Adrenal gland (tissue), 12 donors: ENCODE measurements around the gene CD160. TPM values are rescaled to one million over a fixed set of nuclear protein-coding genes. Genes with fewer than 3 reads are reported as not detected.

Experiments
- DNase-seq, 7 donors: peaks; one replicate each; pipeline ENCODE4 v3.0.0-alpha.2; 2019 to 2020
- H3K27ac ChIP-seq, 5 donors: fragments of 200-600 bp; sonication (generic) in 4 of 5; 1 replicate in 3 of 5; 2 replicates in 2 of 5; pipeline versions ENCODE4 v1.5.1 to v1.8.0; 2016 to 2020; ENCODE audit warnings: mild to moderate bottlenecking in 1 of 5
- H3K27me3 ChIP-seq: fragments of 200-600 bp; 2 replicates; pipeline ENCODE4 v1.8.0; 2021
- H3K36me3 ChIP-seq, 2 donors: fragments of 200-600 bp; replicated peaks in 1 of 2; 1 replicate in 1 of 2; 2 replicates in 1 of 2; pipeline versions ENCODE4 v1.5.1 to v1.8.0; 2018 to 2022
- H3K4me1 ChIP-seq, 2 donors: fragments of 200-600 bp; replicated peaks in 1 of 2; 1 replicate in 1 of 2; 2 replicates in 1 of 2; pipeline versions ENCODE4 v1.5.1 to v1.8.0; 2018 to 2021
- H3K4me3 ChIP-seq, 4 donors: fragments of 200-600 bp; sonication (generic) in 3 of 4; one replicate each; pipeline ENCODE4 v1.5.1; 2016 to 2018
- H3K9me3 ChIP-seq, 3 donors: fragments of 200-600 bp; sonication (generic) in 1 of 3; replicated peaks in 1 of 3; 1 replicate in 2 of 3; 2 replicates in 1 of 3; pipeline versions ENCODE4 v1.5.1 to v1.8.0; 2016 to 2021
- POLR2A ChIP-seq, 2 donors: fragments of 450-650 bp; IDR thresholded peaks; one replicate each; pipeline ENCODE4 v1.6.1; 2017; ENCODE audit warnings: antibody characterized with exemption in 2 of 2, mild to moderate bottlenecking in 2 of 2, moderate library complexity in 1 of 2
- WGBS, 4 donors: extraction: QIAGEN DNeasy Blood & Tissue Kit in 2 of 4; methylation state at CpG; one replicate each; pipeline versions ENCODE4 v1.1.5 to v1.1.7; 2013 to 2017; 5-methylcytosine and 5-hydroxymethylcytosine counted together
- intact Hi-C, 2 donors: fragments of 100-400 bp; cut with DNase I; formaldehyde crosslinking; loops; one replicate each; pipeline versions ENCODE4 v1.14.1 to v1.15.0; 2022 to 2023
- polyA plus RNA-seq, 3 donors: library from polyadenylated mRNA; stranded (reverse); fragments of 200-250 nt in 2 of 3; fragments of 350-450 nt in 1 of 3; fragmentation: Illumina TruSeq in 1 of 3; extraction: RNeasy Lipid Tissue Mini Kit (QIAGEN cat#74804) in 1 of 3; gene quantifications; one replicate each; pipeline ENCODE4 v1.2.3, GENCODE V29; 2013 to 2014
- total RNA-seq, 9 donors: library from RNA; depleted of rRNA in 4 of 9; stranded (reverse); fragments of >200 nt in 4 of 9; fragments of 120-200 nt in 1 of 9; fragmentation: NEBNext Ultra II Directional in 1 of 9; extraction: Animal tissue kit (Norgen Biotek cat#: 25700) in 1 of 9; gene quantifications; one replicate each; pipeline versions ENCODE4 v1.1.0 to v1.2.4, GENCODE V29; 2013 to 2023
- TF ChIP-seq, protein P1 (sequence below), 6 experiments: fragments of 450-650 bp in 4 of 6; fragments of 200-600 bp in 2 of 6; sonication (generic) in 1 of 6; IDR thresholded peaks; 1 replicate in 5 of 6; 2 replicates in 1 of 6; pipeline versions ENCODE4 v1.5.1 to v1.8.0; 2016 to 2021; ENCODE audit warnings: antibody characterized with exemption in 6 of 6, mild to moderate bottlenecking in 2 of 6, moderate library complexity in 1 of 6
- donor health status: healthy with polysubstance abuse.
- donor health status: Bipolar disorder and iron deficiency.
- donor health status: DM: yes; HTN: yes; CAD: no.
- donor health status: DM: no; HTN: no; CAD: no.
- donor health status: DM: no; HTN: no; CAD: no.
- donor health status: DM: yes; HTN: yes; CAD: no.

Gene CD160
- total and polyA plus RNA-seq, 12 donors, result 0.10 to 0.48 (median 0.22) TPM; not detected in 7

DNA sequence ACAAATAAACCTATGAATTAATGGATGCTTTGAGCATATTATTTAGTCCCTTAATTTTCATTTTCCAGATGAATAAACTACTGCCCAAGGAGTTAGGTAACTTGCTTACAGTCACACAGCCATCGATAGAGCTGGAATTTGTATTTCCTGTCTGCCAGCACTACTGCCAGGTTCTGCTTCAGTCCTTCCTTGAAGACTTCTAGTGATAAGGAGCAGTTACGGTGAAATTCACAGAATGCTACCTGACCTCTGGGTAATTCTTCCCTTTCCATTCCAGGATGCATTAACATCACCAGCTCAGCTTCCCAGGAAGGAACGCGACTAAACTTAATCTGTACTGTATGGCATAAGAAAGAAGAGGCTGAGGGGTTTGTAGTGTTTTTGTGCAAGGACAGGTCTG is 11.2 kb downstream of the CD160 start:
- TF ChIP-seq, protein P1, sequence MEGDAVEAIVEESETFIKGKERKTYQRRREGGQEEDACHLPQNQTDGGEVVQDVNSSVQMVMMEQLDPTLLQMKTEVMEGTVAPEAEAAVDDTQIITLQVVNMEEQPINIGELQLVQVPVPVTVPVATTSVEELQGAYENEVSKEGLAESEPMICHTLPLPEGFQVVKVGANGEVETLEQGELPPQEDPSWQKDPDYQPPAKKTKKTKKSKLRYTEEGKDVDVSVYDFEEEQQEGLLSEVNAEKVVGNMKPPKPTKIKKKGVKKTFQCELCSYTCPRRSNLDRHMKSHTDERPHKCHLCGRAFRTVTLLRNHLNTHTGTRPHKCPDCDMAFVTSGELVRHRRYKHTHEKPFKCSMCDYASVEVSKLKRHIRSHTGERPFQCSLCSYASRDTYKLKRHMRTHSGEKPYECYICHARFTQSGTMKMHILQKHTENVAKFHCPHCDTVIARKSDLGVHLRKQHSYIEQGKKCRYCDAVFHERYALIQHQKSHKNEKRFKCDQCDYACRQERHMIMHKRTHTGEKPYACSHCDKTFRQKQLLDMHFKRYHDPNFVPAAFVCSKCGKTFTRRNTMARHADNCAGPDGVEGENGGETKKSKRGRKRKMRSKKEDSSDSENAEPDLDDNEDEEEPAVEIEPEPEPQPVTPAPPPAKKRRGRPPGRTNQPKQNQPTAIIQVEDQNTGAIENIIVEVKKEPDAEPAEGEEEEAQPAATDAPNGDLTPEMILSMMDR (IDR thresholded peaks at IDR 0.05), result no peak
- no peak for TF ChIP-seq POLR2A (IDR thresholded peaks at IDR 0.05)
- intact Hi-C loops, result loop anchor here in 1 of 2 donors (10.0 kb wide), 1 partner anchor 94 kb away; the partner anchor contains the start of genes POLR3C and RNF115
- Histone ChIP-seq H3K27ac (no peak overlapping the region), H3K9me3 (no peaks in the 10 kb centered on the region), H3K4me3 (no peak overlapping the region), H3K4me1 (peaks cover 4 to 7% of the 10 kb centered on the region in 2 donors), H3K27me3 (no peaks in the 10 kb centered on the region), H3K36me3 (no peaks in the 10 kb centered on the region)
- 82 to 87% (median 85%) methylated on average over 4 of the region's 4 CpGs for WGBS, 4 donors
- DNase-seq, result no peak

DNA sequence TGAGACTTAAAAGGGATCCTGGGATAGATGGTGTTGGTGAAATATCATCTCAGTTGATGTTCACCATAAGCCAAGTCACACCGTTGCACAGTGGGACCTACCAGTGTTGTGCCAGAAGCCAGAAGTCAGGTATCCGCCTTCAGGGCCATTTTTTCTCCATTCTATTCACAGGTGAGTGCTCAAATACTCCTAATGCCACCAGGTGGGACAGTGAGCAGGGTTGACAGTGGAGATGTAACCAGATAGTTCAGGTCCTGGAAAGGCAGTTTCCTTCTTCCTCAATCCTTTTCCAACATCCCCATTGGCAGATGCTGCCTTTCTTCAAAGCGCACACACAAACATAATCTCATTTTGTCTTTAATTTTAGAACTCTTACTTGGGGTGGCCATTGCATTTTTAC is 11.6 kb downstream of the CD160 start:
- H3K9me3 ChIP-seq, result no peaks in the 10 kb centered on the region
- peaks cover 4 to 7% of the 10 kb centered on the region in 2 donors for H3K4me1 ChIP-seq
- no peaks in the 10 kb centered on the region for H3K36me3 ChIP-seq
- H3K4me3 ChIP-seq, result no peak overlapping the region
- no peak overlapping the region for H3K27ac ChIP-seq
- H3K27me3 ChIP-seq, result no peaks in the 10 kb centered on the region
- no peak for DNase-seq
- WGBS, 4 donors, result 96 to 99% (median 97%) methylated on average over 3 of the region's 3 CpGs
- intact Hi-C loops, result loop anchor here in 1 of 2 donors (10.0 kb wide), 1 partner anchor 94 kb away; the partner anchor contains the start of genes POLR3C and RNF115
- no peak for TF ChIP-seq POLR2A (IDR thresholded peaks at IDR 0.05)
- TF ChIP-seq, protein P1 (IDR thresholded peaks at IDR 0.05), result no peak

DNA sequence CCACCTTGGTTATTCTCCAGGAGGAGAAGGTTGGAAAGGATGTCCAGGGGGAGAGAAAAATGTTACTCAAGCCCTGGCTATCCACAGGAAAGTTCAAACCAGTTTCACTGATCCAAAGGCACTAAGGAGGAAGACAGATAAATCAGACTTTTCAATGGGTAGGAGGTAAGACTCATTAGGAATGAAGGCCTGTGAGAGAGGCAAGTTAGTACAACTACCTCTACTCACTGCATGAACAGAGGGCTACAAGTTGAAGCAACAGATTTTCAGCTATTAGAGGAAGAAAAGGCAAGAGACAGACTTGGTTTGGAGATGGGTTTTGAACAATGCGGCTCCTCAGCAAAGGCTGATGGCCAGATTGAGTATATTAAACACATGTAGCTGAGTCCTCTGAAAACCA is 16.9 kb downstream of the CD160 start:
- no peak overlapping the region for H3K27ac ChIP-seq
- H3K4me1 ChIP-seq, result no peaks in the 10 kb centered on the region
- 94 to 100% (median 99%) methylated on average over 1 of the region's 1 CpG for WGBS, 4 donors
- no peaks in the 10 kb centered on the region for H3K36me3 ChIP-seq
- H3K4me3 ChIP-seq, result no peak overlapping the region
- no peaks in the 10 kb centered on the region for H3K9me3 ChIP-seq
- DNase-seq, result no peak
- no peaks in the 10 kb centered on the region for H3K27me3 ChIP-seq
- no peak for TF ChIP-seq POLR2A (IDR thresholded peaks at IDR 0.05)
- TF ChIP-seq, protein P1 (IDR thresholded peaks at IDR 0.05), result no peak
- intact Hi-C loops, result loop anchor here in 1 of 2 donors (10.0 kb wide), 1 partner anchor 89 kb away; the partner anchor contains the start of genes POLR3C and RNF115

DNA sequence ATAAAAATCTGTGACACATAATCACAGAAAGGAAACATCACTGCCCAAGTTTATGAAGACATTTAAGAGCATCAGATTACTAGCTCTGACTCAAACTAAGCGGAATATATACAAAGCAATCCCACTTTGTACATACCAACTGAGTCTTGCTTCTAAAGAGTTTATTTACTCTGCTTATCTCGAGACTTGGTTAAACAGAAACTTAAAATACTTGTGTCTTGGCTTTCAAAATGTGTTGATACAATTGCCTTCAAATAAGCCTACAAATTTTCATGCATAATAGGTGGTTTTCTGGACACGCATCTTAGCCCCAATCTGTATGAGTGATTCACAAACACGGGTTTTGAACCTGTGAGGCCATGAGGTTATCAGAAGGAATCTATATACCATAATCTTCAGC is 21.0 kb downstream of the CD160 start:
- intact Hi-C loops, result no loop called here
- H3K27me3 ChIP-seq, result no peaks in the 10 kb centered on the region

More for the DNA sequence above, 21.0 kb downstream of the CD160 start:
- no peak for DNase-seq
- H3K9me3 ChIP-seq, result no peaks in the 10 kb centered on the region
- TF ChIP-seq, protein P1 (IDR thresholded peaks at IDR 0.05), result no peak
- no peak for TF ChIP-seq POLR2A (IDR thresholded peaks at IDR 0.05)
- WGBS, 4 donors, result 70 to 91% (median 87%) methylated on average over 4 of the region's 4 CpGs
- peaks cover 0 to 31% of the 10 kb centered on the region in 2 donors for H3K36me3 ChIP-seq
- no peaks in the 10 kb centered on the region for H3K4me1 ChIP-seq
- no peak overlapping the region for H3K27ac ChIP-seq
- H3K4me3 ChIP-seq, result no peak overlapping the region
